Activated naive CD8-positive, alpha-beta T cell treated with anti-CD3 and anti-CD28 coated beads, Interleukin-2, amount 10 ng/mL, durations not matched to agents 7 days and 5 days (primary cell): Measurements from ENCODE around the gene FSIP1. TPM values are rescaled to one million over a fixed set of nuclear protein-coding genes. Genes with fewer than 3 reads are reported as not detected.
A peak's percentile ranks its signal among the peaks of the same experiment; 100 is the strongest.
"Not testable (repeated sequence)": the region's sequence is repeated elsewhere in the genome, so short reads cannot be mapped to it uniquely, and the experiment has no call there.

ENCODE experiments used
- ATAC-seq: fragments of 150-1000 bp; cut with Tn5 transposase; one replicate; pipeline ENCODE4 v1.10.0; 2021; ENCODE audit warnings: low read depth, moderate library complexity
- POLR2A ChIA-PET: fragments of 350-600 bp; sonication (Branson Sonifier 250); formaldehyde crosslinking; loops from one replicate; lab custom pipeline; 2021; ENCODE audit warnings: antibody characterized with exemption; lab: Charles Lee
- DNase-seq: peaks from one replicate; pipeline ENCODE4 v3.0.0; 2021
- H3K27ac Mint-ChIP-seq: one replicate; pipeline ENCODE4 v1.8.0; 2022; ENCODE audit warnings: mild to moderate bottlenecking, mixed read lengths
- H3K27me3 Mint-ChIP-seq: one replicate; pipeline ENCODE4 v1.8.0; 2022; ENCODE audit warnings: mild to moderate bottlenecking, moderate library complexity, mixed read lengths
- H3K36me3 Mint-ChIP-seq: one replicate; pipeline ENCODE4 v1.8.0; 2021; ENCODE audit warnings: mild to moderate bottlenecking, mixed read lengths
- H3K4me1 Mint-ChIP-seq: one replicate; pipeline ENCODE4 v1.8.0; 2021; ENCODE audit warnings: mixed read lengths
- H3K4me3 Mint-ChIP-seq: one replicate; pipeline ENCODE4 v1.8.0; 2022; ENCODE audit warnings: mild to moderate bottlenecking, moderate library complexity, mixed read lengths
- H3K9me3 Mint-ChIP-seq: one replicate; pipeline ENCODE4 v1.8.0; 2021; ENCODE audit warnings: mixed read lengths
- total RNA-seq, 2 experiments: library from RNA; stranded (reverse); gene quantifications; one replicate each; pipeline ENCODE4 v1.2.3, GENCODE V29; 2021

Gene FSIP1
- total RNA-seq = under 1 TPM; 0.68 to 0.75 TPM

GRCh38 chr15:39782441-39783138, at the start of gene FSIP1:
FSIP1 (minus strand) TSS chr15:39782841; CDS start chr15:39776524, 6,317 bp downstream.
- POLR2A ChIA-PET = interaction anchor here (0.9 to 2.3 kb wide), 9 partner anchors 8 to 256 kb away, joined by 3 to 9 read pairs (median 5); partner anchors contain the start of genes EIF2AK4, GPR176 and SRP14
- peaks cover 1% of the 10 kb centered on the region for H3K36me3 Mint-ChIP-seq
- peak; percentile 98 for ATAC-seq
- H3K4me1 Mint-ChIP-seq = peaks cover 28% of the 10 kb centered on the region
- H3K9me3 Mint-ChIP-seq = no peaks in the 10 kb centered on the region
- peak within 1 kb of the TSS; percentile 74 for H3K27ac Mint-ChIP-seq
- peak; percentile 98 for DNase-seq
- peaks cover 5% of the 10 kb centered on the region for H3K27me3 Mint-ChIP-seq
- H3K4me3 Mint-ChIP-seq = peak within 1 kb of the TSS; percentile 80

GRCh38 chr15:39830166-39830565, 47.5 kb upstream of the FSIP1 start:
- no peaks in the 10 kb centered on the region for H3K36me3 Mint-ChIP-seq
- POLR2A ChIA-PET = interaction anchor here (0.6 kb wide), 1 partner anchor 13 kb away, joined by 3 read pairs; no protein-coding TSS in a partner anchor
- no peaks in the 10 kb centered on the region for H3K4me1 Mint-ChIP-seq
- no peak for ATAC-seq
- no peaks in the 10 kb centered on the region for H3K9me3 Mint-ChIP-seq
- no peak for DNase-seq
- H3K4me3 Mint-ChIP-seq = no peak overlapping the region
- H3K27ac Mint-ChIP-seq = no peak overlapping the region
- H3K27me3 Mint-ChIP-seq = peaks cover 32% of the 10 kb centered on the region

- no peak overlapping the region for H3K27ac Mint-ChIP-seq
- H3K4me1 Mint-ChIP-seq = no peaks in the 10 kb centered on the region
- peaks cover 29% of the 10 kb centered on the region for H3K27me3 Mint-ChIP-seq
- no peak overlapping the region for H3K4me3 Mint-ChIP-seq
- no peaks in the 10 kb centered on the region for H3K36me3 Mint-ChIP-seq
- H3K9me3 Mint-ChIP-seq = no peaks in the 10 kb centered on the region
- DNase-seq = no peak
- no peak for ATAC-seq
- POLR2A ChIA-PET = no interaction called here
Measured at GRCh38 chr15:39828374-39828931, 45.8 kb upstream of the FSIP1 start.

- ATAC-seq (no peak), DNase-seq (no peak)
- peaks cover 27% of the 10 kb centered on the region for H3K27me3 Mint-ChIP-seq
- H3K4me3 Mint-ChIP-seq = no peak overlapping the region
- H3K4me1 Mint-ChIP-seq = no peaks in the 10 kb centered on the region
- H3K9me3 Mint-ChIP-seq = no peaks in the 10 kb centered on the region
- POLR2A ChIA-PET = no interaction called here
- no peak overlapping the region for H3K27ac Mint-ChIP-seq
- H3K36me3 Mint-ChIP-seq = no peaks in the 10 kb centered on the region
Measured at GRCh38 chr15:39826975-39827374, 44.3 kb upstream of the FSIP1 start.

- DNase-seq (no peak), ATAC-seq (no peak)
- Mint-ChIP-seq H3K27ac (no peak overlapping the region), H3K4me1 (no peaks in the 10 kb centered on the region), H3K36me3 (no peaks in the 10 kb centered on the region), H3K9me3 (no peaks in the 10 kb centered on the region), H3K4me3 (no peak overlapping the region), H3K27me3 (peaks cover 19% of the 10 kb centered on the region)
- POLR2A ChIA-PET = no interaction called here
Measured at GRCh38 chr15:39823634-39824033, 41.0 kb upstream of the FSIP1 start.

- Mint-ChIP-seq H3K4me1 (no peaks in the 10 kb centered on the region), H3K27ac (no peak overlapping the region), H3K9me3 (no peaks in the 10 kb centered on the region), H3K4me3 (no peak overlapping the region), H3K27me3 (peaks cover 18% of the 10 kb centered on the region), H3K36me3 (no peaks in the 10 kb centered on the region)
- no peak for ATAC-seq
- POLR2A ChIA-PET = no interaction called here
- DNase-seq = no peak
Measured at GRCh38 chr15:39820050-39820602, 37.5 kb upstream of the FSIP1 start.

- DNase-seq = no peak
- H3K36me3 Mint-ChIP-seq = no peaks in the 10 kb centered on the region
- H3K4me3 Mint-ChIP-seq = no peak overlapping the region
- H3K9me3 Mint-ChIP-seq = no peaks in the 10 kb centered on the region
- ATAC-seq = no peak
- H3K4me1 Mint-ChIP-seq = no peaks in the 10 kb centered on the region
- no peak overlapping the region for H3K27ac Mint-ChIP-seq
- H3K27me3 Mint-ChIP-seq = peaks cover 18% of the 10 kb centered on the region
- POLR2A ChIA-PET = no interaction called here
Measured at GRCh38 chr15:39819533-39819932, 36.9 kb upstream of the FSIP1 start.

- ATAC-seq (no peak), DNase-seq (no peak)
- no peak overlapping the region for H3K27ac Mint-ChIP-seq
- no peaks in the 10 kb centered on the region for H3K9me3 Mint-ChIP-seq
- H3K27me3 Mint-ChIP-seq = peaks cover 15% of the 10 kb centered on the region
- H3K4me1 Mint-ChIP-seq = no peaks in the 10 kb centered on the region
- no peak overlapping the region for H3K4me3 Mint-ChIP-seq
- POLR2A ChIA-PET = interaction anchor here (0.6 kb wide), 1 partner anchor 12 kb away, joined by 3 read pairs; no protein-coding TSS in a partner anchor
- H3K36me3 Mint-ChIP-seq = no peaks in the 10 kb centered on the region
Measured at GRCh38 chr15:39817892-39818291, 35.3 kb upstream of the FSIP1 start.

- H3K36me3 Mint-ChIP-seq = no peaks in the 10 kb centered on the region
Measured at GRCh38 chr15:39814489-39814888, 31.8 kb upstream of the FSIP1 start.

GRCh38 chr15:39812651-39813050, 30.0 kb upstream of the FSIP1 start:
- POLR2A ChIA-PET, H3K9me3 Mint-ChIP-seq, H3K4me1 Mint-ChIP-seq, H3K27ac Mint-ChIP-seq, DNase-seq, H3K4me3 Mint-ChIP-seq, ATAC-seq, H3K36me3 Mint-ChIP-seq: not testable (repeated sequence)
- H3K27me3 Mint-ChIP-seq = peaks cover 20% of the 10 kb centered on the region

More at GRCh38 chr15:39814489-39814888, 31.8 kb upstream of the FSIP1 start:
- POLR2A ChIA-PET = no interaction called here
- H3K9me3 Mint-ChIP-seq = no peaks in the 10 kb centered on the region
- H3K4me3 Mint-ChIP-seq = no peak overlapping the region
- DNase-seq = no peak
- no peak for ATAC-seq
- no peaks in the 10 kb centered on the region for H3K4me1 Mint-ChIP-seq
- peaks cover 21% of the 10 kb centered on the region for H3K27me3 Mint-ChIP-seq
- no peak overlapping the region for H3K27ac Mint-ChIP-seq

GRCh38 chr15:39808909-39809308, 26.3 kb upstream of the FSIP1 start:
- Mint-ChIP-seq H3K4me3 (no peak overlapping the region), H3K9me3 (no peaks in the 10 kb centered on the region), H3K27me3 (peaks cover 28% of the 10 kb centered on the region), H3K27ac (no peak overlapping the region), H3K36me3 (no peaks in the 10 kb centered on the region), H3K4me1 (no peaks in the 10 kb centered on the region)
- DNase-seq (no peak), ATAC-seq (no peak)
- POLR2A ChIA-PET = no interaction called here

- no peaks in the 10 kb centered on the region for H3K36me3 Mint-ChIP-seq
- no peak for ATAC-seq
- peaks cover 30% of the 10 kb centered on the region for H3K27me3 Mint-ChIP-seq
- H3K9me3 Mint-ChIP-seq = no peaks in the 10 kb centered on the region
- POLR2A ChIA-PET = no interaction called here
- H3K27ac Mint-ChIP-seq = no peak overlapping the region
- no peaks in the 10 kb centered on the region for H3K4me1 Mint-ChIP-seq
- H3K4me3 Mint-ChIP-seq = no peak overlapping the region
- no peak for DNase-seq
Measured at GRCh38 chr15:39807791-39808190, 25.1 kb upstream of the FSIP1 start.

GRCh38 chr15:39804026-39804425, 21.4 kb upstream of the FSIP1 start:
- no peaks in the 10 kb centered on the region for H3K4me1 Mint-ChIP-seq
- no peaks in the 10 kb centered on the region for H3K9me3 Mint-ChIP-seq
- POLR2A ChIA-PET = no interaction called here
- no peak for DNase-seq
- peaks cover 32% of the 10 kb centered on the region for H3K27me3 Mint-ChIP-seq
- no peak overlapping the region for H3K4me3 Mint-ChIP-seq
- H3K27ac Mint-ChIP-seq = no peak overlapping the region
- ATAC-seq = no peak
- no peaks in the 10 kb centered on the region for H3K36me3 Mint-ChIP-seq

GRCh38 chr15:39803016-39803415, 20.4 kb upstream of the FSIP1 start:
- Mint-ChIP-seq H3K27ac (no peak overlapping the region), H3K27me3 (peaks cover 30% of the 10 kb centered on the region), H3K4me3 (no peak overlapping the region), H3K9me3 (no peaks in the 10 kb centered on the region), H3K36me3 (no peaks in the 10 kb centered on the region), H3K4me1 (no peaks in the 10 kb centered on the region)
- POLR2A ChIA-PET = no interaction called here
- no peak for ATAC-seq
- DNase-seq = no peak
